Activated B cell treated with CpG ODN at 0.5 μM for 24 hours (primary cell): ENCODE results near the gene TYMP. TPM values are rescaled to one million over a fixed set of nuclear protein-coding genes. Genes with fewer than 3 reads are reported as not detected.

Experiments used
- ATAC-seq: fragments of 200-7000 bp; cut with Tn5 transposase; one replicate; pipeline ENCODE4 v1.10.0; 2021; ENCODE audit warnings: low read depth, mild to moderate bottlenecking, moderate library complexity
- CTCF ChIA-PET: fragments of 350-600 bp; sonication (Branson Sonifier 250); formaldehyde crosslinking; loops from one replicate; lab custom pipeline; 2021; ENCODE audit warnings: antibody characterized with exemption; lab: Charles Lee
- POLR2A ChIA-PET: fragments of 350-600 bp; sonication (Branson Sonifier 250); formaldehyde crosslinking; loops from one replicate; lab custom pipeline; 2021; ENCODE audit warnings: antibody characterized with exemption; lab: Charles Lee
- DNase-seq: peaks from one replicate; pipeline ENCODE4 v3.0.0; 2022
- H3K27ac Mint-ChIP-seq: one replicate; pipeline ENCODE4 v1.8.0; 2020; ENCODE audit warnings: mixed read lengths
- H3K27me3 Mint-ChIP-seq: one replicate; pipeline ENCODE4 v1.8.0; 2021; ENCODE audit warnings: mixed read lengths
- H3K36me3 Mint-ChIP-seq: one replicate; pipeline ENCODE4 v1.8.0; 2021; ENCODE audit warnings: low read depth, mixed read lengths
- H3K4me1 Mint-ChIP-seq: one replicate; pipeline ENCODE4 v1.8.0; 2021; ENCODE audit warnings: mixed read lengths
- H3K4me3 Mint-ChIP-seq: one replicate; pipeline ENCODE4 v1.8.0; 2020; ENCODE audit warnings: mild to moderate bottlenecking, mixed read lengths
- H3K9me3 Mint-ChIP-seq: one replicate; pipeline ENCODE4 v1.8.0; 2020; ENCODE audit warnings: mixed read lengths
- intact Hi-C: fragments of 100-400 bp; cut with micrococcal nuclease; formaldehyde crosslinking; loops from one replicate; pipeline ENCODE4 v1.15.1; 2024
- total RNA-seq: library from RNA; stranded (reverse); gene quantifications from 2 replicates; pipeline ENCODE4 v1.2.3, GENCODE V29; 2022
- TF ChIP-seq, protein P1 (sequence below): fragments of 200-600 bp; IDR thresholded peaks from one replicate; pipeline ENCODE4 v1.8.0; 2022; ENCODE audit warnings: antibody characterized with exemption, mild to moderate bottlenecking

TYMP gene
- total RNA-seq, 1 donor from 2014 or later, result 92.9 TPM

DNA sequence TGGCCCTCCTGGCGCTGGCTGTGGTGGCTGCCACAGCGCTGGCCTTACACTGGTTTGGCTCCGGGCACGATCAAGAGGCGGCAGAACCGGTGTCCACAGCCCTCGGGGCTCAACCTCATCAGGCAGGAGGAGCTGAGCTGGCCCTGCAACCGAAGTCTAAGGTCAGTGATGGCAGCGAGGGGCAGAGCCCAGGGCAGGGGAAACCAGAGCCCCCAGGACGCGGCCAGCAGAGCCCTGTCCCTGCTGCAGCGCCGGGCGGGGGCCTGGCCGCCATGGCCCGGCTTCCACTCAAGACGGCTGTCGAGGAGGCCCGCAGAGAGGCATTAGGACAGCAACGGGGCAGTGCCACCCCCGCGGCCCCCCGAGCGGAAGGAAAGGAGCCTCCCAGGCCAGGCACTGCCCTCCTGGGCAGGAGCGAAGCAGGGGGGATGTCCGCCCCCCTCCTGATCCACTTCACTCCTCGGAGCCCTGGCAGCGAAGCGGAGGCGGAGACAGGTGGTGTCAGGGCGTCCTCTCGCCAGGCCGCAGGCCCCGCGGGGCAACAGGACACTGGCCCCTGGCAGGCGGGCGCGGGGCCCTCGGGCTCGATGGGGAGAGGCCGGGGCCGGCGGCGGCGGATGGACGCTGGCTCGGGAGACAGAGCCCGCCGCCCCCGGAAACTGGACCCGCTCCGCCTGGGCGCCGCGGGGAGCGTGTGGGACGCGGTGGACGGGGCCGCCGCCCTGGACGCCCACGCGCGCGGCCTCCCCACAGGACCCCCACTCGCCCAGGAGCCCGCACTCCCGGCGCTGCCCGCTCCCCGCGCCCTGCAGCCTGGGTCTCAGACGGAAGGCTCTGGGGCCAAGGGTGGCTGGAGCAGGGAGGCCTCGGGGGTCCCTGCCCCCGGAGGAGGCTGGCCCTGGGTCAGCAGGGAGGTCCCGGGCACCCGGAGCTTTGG is 16.8 kb upstream of the TYMP start:
- no peak overlapping the region for H3K27ac Mint-ChIP-seq
- DNase-seq, result no peak
- peaks cover 7% of the 10 kb centered on the region for H3K36me3 Mint-ChIP-seq
- ATAC-seq, result no peak
- POLR2A ChIA-PET, result interaction anchor here (1.5 to 16.7 kb wide), 4 partner anchors 16 to 76 kb away, joined by 5 to 946 read pairs (median 18); partner anchors contain the start of genes CHKB, SCO2 and TYMP
- CTCF ChIA-PET, result interaction anchor here (0.6 to 1.5 kb wide), 2 partner anchors 11 to 21 kb away, joined by 4 to 6 read pairs; partner anchors contain the start of gene SCO2
- peaks cover 2% of the 10 kb centered on the region for H3K9me3 Mint-ChIP-seq
- intact Hi-C loops, result loop anchor here (10.0 kb wide), 1 partner anchor 582 kb away; the partner anchor contains the start of gene PIM3
- peaks cover 47% of the 10 kb centered on the region for H3K4me1 Mint-ChIP-seq
- TF ChIP-seq, protein P1, sequence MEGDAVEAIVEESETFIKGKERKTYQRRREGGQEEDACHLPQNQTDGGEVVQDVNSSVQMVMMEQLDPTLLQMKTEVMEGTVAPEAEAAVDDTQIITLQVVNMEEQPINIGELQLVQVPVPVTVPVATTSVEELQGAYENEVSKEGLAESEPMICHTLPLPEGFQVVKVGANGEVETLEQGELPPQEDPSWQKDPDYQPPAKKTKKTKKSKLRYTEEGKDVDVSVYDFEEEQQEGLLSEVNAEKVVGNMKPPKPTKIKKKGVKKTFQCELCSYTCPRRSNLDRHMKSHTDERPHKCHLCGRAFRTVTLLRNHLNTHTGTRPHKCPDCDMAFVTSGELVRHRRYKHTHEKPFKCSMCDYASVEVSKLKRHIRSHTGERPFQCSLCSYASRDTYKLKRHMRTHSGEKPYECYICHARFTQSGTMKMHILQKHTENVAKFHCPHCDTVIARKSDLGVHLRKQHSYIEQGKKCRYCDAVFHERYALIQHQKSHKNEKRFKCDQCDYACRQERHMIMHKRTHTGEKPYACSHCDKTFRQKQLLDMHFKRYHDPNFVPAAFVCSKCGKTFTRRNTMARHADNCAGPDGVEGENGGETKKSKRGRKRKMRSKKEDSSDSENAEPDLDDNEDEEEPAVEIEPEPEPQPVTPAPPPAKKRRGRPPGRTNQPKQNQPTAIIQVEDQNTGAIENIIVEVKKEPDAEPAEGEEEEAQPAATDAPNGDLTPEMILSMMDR, result no peak
- H3K27me3 Mint-ChIP-seq, result no peaks in the 10 kb centered on the region
- H3K4me3 Mint-ChIP-seq, result no peak overlapping the region

DNA sequence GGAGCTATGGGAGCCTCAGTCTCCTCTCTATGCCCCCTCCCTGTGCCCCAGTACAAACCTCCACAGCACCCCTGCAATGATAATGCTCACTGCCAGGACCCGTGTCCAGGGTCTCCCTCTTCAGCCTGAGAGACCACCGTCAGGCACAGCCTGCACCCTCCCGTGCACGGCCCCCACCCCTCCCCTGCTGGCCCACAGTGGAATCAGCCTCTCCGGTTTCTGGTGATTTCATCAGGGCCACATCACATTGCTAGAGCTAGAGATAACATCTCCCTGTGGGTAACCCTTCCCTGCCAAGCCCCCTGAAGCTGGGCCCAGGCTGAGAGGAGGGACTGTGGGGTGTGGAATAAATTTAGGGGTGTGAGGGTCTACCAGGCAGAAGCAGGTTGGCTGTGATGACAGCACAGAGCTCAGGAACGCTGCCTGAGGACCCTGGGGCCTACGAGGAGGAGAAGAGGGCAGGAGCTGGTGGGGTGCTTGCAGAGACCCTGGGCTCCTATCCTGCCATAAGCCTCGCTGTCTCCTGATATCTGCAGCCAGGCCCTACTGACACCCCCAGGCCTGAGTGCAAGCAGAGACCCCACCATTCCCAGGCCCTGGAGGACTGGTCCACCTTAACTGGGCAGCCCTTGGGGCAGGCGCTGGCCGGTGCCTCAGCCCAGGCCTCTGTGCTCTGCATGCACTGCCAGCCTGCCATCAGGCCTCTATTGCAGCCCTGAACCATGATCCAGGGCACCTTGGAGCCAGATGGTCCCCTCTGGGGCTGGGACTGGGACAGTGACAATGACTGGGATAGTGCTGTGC is 15.9 kb upstream of the TYMP start, which contains the start of gene KLHDC7B:
Gene KLHDC7B (plus strand): TSS at position 378 of the 804 bp plus-strand sequence. CDS start 345 bp downstream, at position 723.
- Mint-ChIP-seq H3K4me3 (peak within 1 kb of the TSS; percentile 52), H3K4me1 (peaks cover 55% of the 10 kb centered on the region), H3K27me3 (no peaks in the 10 kb centered on the region), H3K9me3 (peaks cover 2% of the 10 kb centered on the region), H3K27ac (peak within 1 kb of the TSS; percentile 82), H3K36me3 (peaks cover 7% of the 10 kb centered on the region)
- ChIA-PET POLR2A (interaction anchor here (0.7 to 16.7 kb wide), 6 partner anchors 10 to 38 kb away, joined by 3 to 946 read pairs (median 6); partner anchors contain the start of genes CHKB, LMF2, NCAPH2 and SCO2), CTCF (interaction anchor here (0.8 to 1.5 kb wide), 2 partner anchors 17 to 20 kb away, joined by 3 to 6 read pairs; partner anchors contain the start of genes SCO2 and SYCE3)
- TF ChIP-seq, protein P1, result no peak
- ATAC-seq, result no peak
- DNase-seq, result no peak
- intact Hi-C loops, result loop anchor here (10.0 kb wide), 1 partner anchor 581 kb away; the partner anchor contains the start of gene PIM3

DNA sequence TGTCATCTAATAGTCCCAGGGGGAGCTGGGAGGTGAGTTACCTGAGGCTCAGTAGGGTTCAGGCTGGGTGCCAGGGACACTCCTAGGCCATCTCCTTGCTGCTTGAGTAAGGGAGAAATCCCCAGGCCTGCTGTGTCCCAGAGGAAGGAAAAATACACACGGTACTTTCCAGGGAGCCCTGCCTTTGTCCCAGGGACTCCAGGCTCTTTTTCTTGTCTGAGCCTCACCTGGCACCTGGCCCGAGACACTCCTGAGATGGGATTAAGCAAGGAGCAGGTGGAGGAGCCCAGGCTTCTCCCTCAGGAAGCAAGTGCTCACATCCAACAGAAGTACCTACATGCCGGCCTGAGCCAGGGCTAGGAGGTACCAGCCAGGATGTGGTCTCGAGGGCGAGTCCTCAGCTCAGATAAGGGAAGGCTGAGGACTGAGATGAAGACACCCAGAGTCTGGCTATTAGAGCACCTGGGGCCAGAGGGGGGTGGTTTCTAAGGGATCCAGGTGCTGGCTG is 15.0 kb upstream of the TYMP start:
- Mint-ChIP-seq H3K9me3 (peaks cover 2% of the 10 kb centered on the region), H3K27ac (peak overlapping the region; percentile 82), H3K27me3 (no peaks in the 10 kb centered on the region), H3K4me1 (peaks cover 54% of the 10 kb centered on the region), H3K36me3 (peaks cover 9% of the 10 kb centered on the region), H3K4me3 (peak overlapping the region; percentile 52)
- ATAC-seq (no peak), DNase-seq (no peak)
- POLR2A ChIA-PET, result interaction anchor here (0.6 to 16.7 kb wide), 6 partner anchors 10 to 38 kb away, joined by 3 to 946 read pairs (median 6); partner anchors contain the start of genes CHKB, LMF2, NCAPH2 and SCO2
- TF ChIP-seq, protein P1, result no peak
- CTCF ChIA-PET, result interaction anchor here (1.0 kb wide), 1 partner anchor 19 kb away, joined by 6 read pairs; the partner anchor contains the start of gene SCO2
- intact Hi-C loops, result loop anchor here (1.0 to 10.0 kb wide), 6 partner anchors 13 to 580 kb away; partner anchors contain the start of gene PIM3

DNA sequence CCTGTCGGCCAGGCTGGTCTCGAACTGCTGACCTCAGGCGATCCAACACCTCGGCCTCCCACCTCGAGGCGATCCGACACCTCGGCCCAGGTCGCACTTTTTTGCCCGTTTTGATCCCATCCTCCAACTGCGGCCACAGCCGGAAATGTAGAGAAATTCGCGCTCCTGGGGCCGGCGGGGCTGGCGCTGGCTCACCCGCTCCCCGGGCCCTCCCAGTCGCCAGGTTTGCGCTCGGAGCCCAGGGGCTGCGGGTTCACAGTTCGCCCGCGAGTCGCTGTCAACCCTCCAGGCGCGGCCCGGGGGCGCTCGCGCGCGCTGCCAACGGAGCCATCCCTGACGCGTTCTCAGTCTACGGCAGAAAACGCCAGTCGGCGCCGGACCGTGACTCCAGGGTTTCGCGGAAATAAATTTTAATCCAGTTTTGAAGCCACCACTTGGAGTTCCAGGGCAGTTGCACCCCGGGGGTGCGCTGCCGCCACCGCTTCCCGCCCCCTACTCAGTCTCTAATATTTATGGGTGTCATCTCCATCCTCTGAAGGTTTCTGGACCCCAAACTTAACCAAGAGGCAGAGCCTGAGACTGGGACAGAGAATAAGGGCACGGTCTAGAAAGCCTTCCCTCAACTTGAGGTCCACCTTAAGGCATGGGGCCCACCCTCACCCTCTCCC is 14.4 kb upstream of the TYMP start:
- Mint-ChIP-seq H3K4me1 (peaks cover 56% of the 10 kb centered on the region), H3K4me3 (peak overlapping the region; percentile 60), H3K36me3 (peaks cover 9% of the 10 kb centered on the region), H3K9me3 (peaks cover 2% of the 10 kb centered on the region), H3K27ac (peak overlapping the region; percentile 82), H3K27me3 (no peaks in the 10 kb centered on the region)
- TF ChIP-seq, protein P1, result no peak
- intact Hi-C loops, result loop anchor here (1.0 to 10.0 kb wide), 6 partner anchors 13 to 579 kb away; partner anchors contain the start of gene PIM3
- ChIA-PET POLR2A (interaction anchor here (0.6 to 16.7 kb wide), 5 partner anchors 11 to 36 kb away, joined by 3 to 946 read pairs (median 6); partner anchors contain the start of genes LMF2, NCAPH2, SCO2 and SYCE3), CTCF (interaction anchor here (1.0 kb wide), 1 partner anchor 19 kb away, joined by 6 read pairs; the partner anchor contains the start of gene SCO2)
- peak; percentile 80 for DNase-seq
- peak; percentile 38 for ATAC-seq
